GM23338 (cell line): Measurements from ENCODE around the gene CCNQ. TPM values are rescaled to one million over a fixed set of nuclear protein-coding genes. Genes with fewer than 3 reads are reported as not detected.

Experiments used
- ATAC-seq: fragments of 200-7000 bp; cut with Tn5 transposase; 3 replicates; pipeline ENCODE4 v1.9.1; 2020
- DNase-seq: peaks from one replicate; pipeline ENCODE4 v3.0.0-alpha.2; 2015; ENCODE audit warnings: low spot score
- H2AFZ ChIP-seq: fragments of 200-600 bp; sonication (generic); 2 replicates; pipeline ENCODE4 v1.8.0; 2016; ENCODE audit warnings: antibody characterized with exemption, mild to moderate bottlenecking, moderate library complexity
- H3F3A ChIP-seq: fragments of 200-600 bp; sonication (generic); replicated peaks from 2 replicates; pipeline ENCODE4 v1.8.0; 2017; ENCODE audit warnings: antibody characterized with exemption, mixed run types, low read depth
- H3K27ac ChIP-seq: fragments of 200-600 bp; sonication (generic); 2 replicates; pipeline ENCODE4 v1.6.1; 2016; ENCODE audit warnings: low read depth
- H3K27me3 ChIP-seq: fragments of 200-600 bp; sonication (generic); 2 replicates; pipeline ENCODE4 v1.8.0; 2016; ENCODE audit warnings: mild to moderate bottlenecking, mixed run types, moderate library complexity; ENCODE audit not compliant: insufficient read depth
- H3K36me3 ChIP-seq: fragments of 200-600 bp; sonication (generic); 2 replicates; pipeline ENCODE4 v1.8.0; 2016; ENCODE audit warnings: mild to moderate bottlenecking; ENCODE audit not compliant: insufficient read depth
- H3K4me1 ChIP-seq: fragments of 200-600 bp; sonication (generic); 2 replicates; pipeline ENCODE4 v1.8.0; 2016; ENCODE audit warnings: mild to moderate bottlenecking, moderate library complexity; ENCODE audit not compliant: insufficient read depth
- H3K4me2 ChIP-seq: fragments of 200-600 bp; sonication (generic); 2 replicates; pipeline ENCODE4 v1.7.1; 2017; ENCODE audit warnings: mixed run types
- H3K4me3 ChIP-seq: fragments of 200-600 bp; sonication (generic); 2 replicates; pipeline ENCODE4 v1.6.1; 2016; ENCODE audit warnings: mixed run types
- H3K79me2 ChIP-seq: fragments of 200-600 bp; sonication (generic); replicated peaks from 2 replicates; pipeline ENCODE4 v1.8.0; 2017; ENCODE audit warnings: mild to moderate bottlenecking; ENCODE audit not compliant: insufficient read depth
- H3K9me2 ChIP-seq: fragments of 200-600 bp; sonication (generic); 2 replicates; pipeline ENCODE4 v1.8.0; 2017; ENCODE audit not compliant: insufficient read depth
- H4K20me1 ChIP-seq: fragments of 200-600 bp; sonication (generic); replicated peaks from 2 replicates; pipeline ENCODE4 v1.8.0; 2017; ENCODE audit warnings: mild to moderate bottlenecking; ENCODE audit not compliant: insufficient read depth
- H3K27ac Mint-ChIP-seq: 2 replicates; pipeline ENCODE4 v1.8.0; 2020; ENCODE audit warnings: inconsistent platforms, mild to moderate bottlenecking, moderate library complexity, mixed read lengths
- H3K27me3 Mint-ChIP-seq: 3 replicates; pipeline ENCODE4 v1.8.0; 2022; ENCODE audit warnings: low read depth, mild to moderate bottlenecking, moderate library complexity, mixed read lengths, inconsistent platforms; ENCODE audit not compliant: insufficient read depth, poor library complexity
- H3K36me3 Mint-ChIP-seq: 3 replicates; pipeline ENCODE4 v1.8.0; 2021; ENCODE audit warnings: low read depth, mild to moderate bottlenecking, inconsistent platforms, moderate library complexity, mixed read lengths
- H3K4me1 Mint-ChIP-seq: 3 replicates; pipeline ENCODE4 v1.8.0; 2020; ENCODE audit warnings: mild to moderate bottlenecking, inconsistent platforms, mixed read lengths
- H3K4me3 Mint-ChIP-seq: 3 replicates; pipeline ENCODE4 v1.8.0; 2021; ENCODE audit warnings: moderate library complexity, mild to moderate bottlenecking, inconsistent platforms, mixed read lengths
- H3K9me3 Mint-ChIP-seq: 3 replicates; pipeline ENCODE4 v1.8.0; 2020; ENCODE audit warnings: moderate library complexity, mild to moderate bottlenecking, inconsistent platforms, mixed read lengths
- CREB1 ChIP-seq: fragments of 250-450 bp; sonication (Bioruptor Pico); IDR thresholded peaks from 2 replicates; pipeline ENCODE4 v1.5.0; 2020; ENCODE audit warnings: low read depth, mild to moderate bottlenecking, moderate library complexity
- CTCF ChIP-seq, 2 experiments: fragments of 200-600 bp in 1 of 2; sonication (generic) in 1 of 2; conservative IDR thresholded peaks; 2 replicates each; pipeline versions ENCODE4 v1.5.1 to v1.6.1; 2016 to 2017; ENCODE audit warnings: antibody characterized with exemption in 2 of 2, low read depth in 2 of 2, mild to moderate bottlenecking in 2 of 2, moderate library complexity in 1 of 2
- ETS1 ChIP-seq: IDR thresholded peaks from 2 replicates; pipeline ENCODE4 v1.6.1; 2016; ENCODE audit warnings: antibody characterized with exemption
- EZH2 ChIP-seq: fragments of 200-600 bp; sonication (generic); IDR thresholded peaks from one replicate; pipeline ENCODE4 v1.8.0; 2017; ENCODE audit warnings: antibody characterized with exemption, mild to moderate bottlenecking, low read depth; ENCODE audit not compliant: unreplicated experiment
- JUNB ChIP-seq: IDR thresholded peaks from one replicate; pipeline ENCODE4 v1.6.1; 2016; ENCODE audit warnings: antibody characterized with exemption; ENCODE audit not compliant: unreplicated experiment
- NANOG ChIP-seq: IDR thresholded peaks from 2 replicates; pipeline ENCODE4 v1.6.1; 2016; ENCODE audit warnings: antibody characterized with exemption, borderline replicate concordance
- POLR2AphosphoS5 ChIP-seq: IDR thresholded peaks from 2 replicates; pipeline ENCODE4 v1.6.1; 2016; ENCODE audit warnings: antibody characterized with exemption, low read depth
- REST ChIP-seq: IDR thresholded peaks from one replicate; pipeline ENCODE4 v1.6.1; 2018; ENCODE audit warnings: antibody characterized with exemption; ENCODE audit not compliant: unreplicated experiment
- STAT1 ChIP-seq: IDR thresholded peaks from one replicate; pipeline ENCODE4 v1.6.1; 2016; ENCODE audit warnings: antibody characterized with exemption; ENCODE audit not compliant: unreplicated experiment
- ZNF114 ChIP-seq: fragments of 250-450 bp; sonication (Bioruptor Pico); IDR thresholded peaks from 2 replicates; pipeline ENCODE4 v1.5.0; 2020; ENCODE audit warnings: mild to moderate bottlenecking, moderate library complexity
- ZNF331 ChIP-seq: fragments of 250-450 bp; sonication (Bioruptor Pico); IDR thresholded peaks from 2 replicates; pipeline ENCODE4 v1.5.0; 2020; ENCODE audit warnings: low read depth, mild to moderate bottlenecking, moderate library complexity
- ZNF462 ChIP-seq: fragments of 250-450 bp; sonication (Bioruptor Pico); IDR thresholded peaks from 2 replicates; pipeline ENCODE4 v1.5.0; 2020; ENCODE audit warnings: mild to moderate bottlenecking, moderate library complexity
- polyA plus RNA-seq: library from polyadenylated mRNA; unstranded; fragments of >200 nt; fragmentation: Nextera tagmentation; extraction: Ambion mirVana; gene quantifications from 2 replicates; pipeline ENCODE4 v1.2.1, GENCODE V29; 2016
- total RNA-seq: library from RNA; depleted of rRNA; stranded (reverse); fragments of >200 nt; shearing (Covaris generic); gene quantifications from 2 replicates; pipeline ENCODE4 v1.2.3, GENCODE V29; 2014

CCNQ gene
- total and polyA plus RNA-seq, 2 experiments from 2014 or later: 19.4 to 30.2 TPM

GRCh38 chrX:153603131-153603656, 4.3 kb upstream of the CCNQ start (continued):
- TF ChIP-seq REST: no peak
- no peak for TF ChIP-seq JUNB
- no peak for TF ChIP-seq EZH2

- peaks cover 5% of the 10 kb centered on the region for H3K27me3 Mint-ChIP-seq
- H2AFZ ChIP-seq: no peak overlapping the region
- no peak overlapping the region for H3K27ac Mint-ChIP-seq
- no peak overlapping the region for H3K4me2 ChIP-seq
- DNase-seq (no peak), ATAC-seq (no peak)
- H3K4me1 ChIP-seq: no peaks in the 10 kb centered on the region
- H3K4me3 ChIP-seq: no peak overlapping the region
- H3K4me1 Mint-ChIP-seq: peaks cover 11% of the 10 kb centered on the region
- H3K36me3 Mint-ChIP-seq: no peaks in the 10 kb centered on the region
- no peak overlapping the region for H3K27ac ChIP-seq
- peaks cover under 1% of the 10 kb centered on the region; the same call in 1 of the 2 replicates for H3K79me2 ChIP-seq
- H4K20me1 ChIP-seq: no peaks in the 10 kb centered on the region
- no peak overlapping the region; the same call in 2 of the 3 replicates for H3K4me3 Mint-ChIP-seq
- H3F3A ChIP-seq: no peaks in the 10 kb centered on the region
- no peaks in the 10 kb centered on the region for H3K36me3 ChIP-seq
- no peaks in the 10 kb centered on the region for H3K9me2 ChIP-seq
- H3K27me3 ChIP-seq: peaks cover 4% of the 10 kb centered on the region; the same call in 1 of the 2 replicates
- no peaks in the 10 kb centered on the region for H3K9me3 Mint-ChIP-seq
- TF ChIP-seq POLR2AphosphoS5 (no peak), STAT1 (no peak), ZNF462 (CRISPR knock-in tag) (no peak), EZH2 (no peak), ZNF114 (CRISPR knock-in tag) (no peak), NANOG (no peak), CTCF (conservative IDR thresholded peaks at IDR 0.05; ENCODE audit: low read depth in 2 of 2) (no peak), ETS1 (no peak), ZNF331 (CRISPR knock-in tag) (no peak), CREB1 (CRISPR knock-in tag) (no peak), JUNB (no peak)
These were observed 3.7 kb upstream of the CCNQ start for GRCh38 chrX:153602601-153603000.
